Keratinocyte (primary cell): ENCODE data around the gene FHOD1. TPM values are rescaled to one million over a fixed set of nuclear protein-coding genes. Genes with fewer than 3 reads are reported as not detected.
A peak's percentile ranks its signal among the peaks of the same experiment; 100 is the strongest.

Source experiments
- DNase-seq: peaks from one replicate; pipeline ENCODE4 v3.0.0-alpha.2; 2011; ENCODE audit warnings: low read depth, missing footprints, low spot score
- FAIRE-seq: peaks from 2 replicates; lab custom pipeline; 2011; peaks lifted over from hg19 to GRCh38; lab: Jason Lieb, UNC
- H2AFZ ChIP-seq: 2 replicates; pipeline ENCODE4 v1.6.0; 2012; ENCODE audit warnings: low read length, control low read depth, inconsistent platforms; ENCODE audit not compliant: control insufficient read depth
- H3K27ac ChIP-seq: 2 replicates; pipeline ENCODE4 v1.5.1; 2011; ENCODE audit warnings: low read length; ENCODE audit not compliant: control insufficient read depth, insufficient read depth
- H3K27me3 ChIP-seq: 3 replicates; pipeline ENCODE4 v1.6.0; 2011; ENCODE audit warnings: low read length; ENCODE audit not compliant: control insufficient read depth, insufficient read depth; ENCODE audit errors: extremely low read depth
- H3K36me3 ChIP-seq, 2 experiments: 2 replicates in 1 of 2; 3 replicates in 1 of 2; pipeline ENCODE4 v1.5.1; 2011; ENCODE audit warnings: low read length in 2 of 2, mild to moderate bottlenecking in 1 of 2; ENCODE audit not compliant: control insufficient read depth in 2 of 2, insufficient read depth in 2 of 2; ENCODE audit errors: extremely low read depth in 1 of 2
- H3K4me1 ChIP-seq: 3 replicates; pipeline ENCODE4 v1.5.1; 2011; ENCODE audit warnings: low read length; ENCODE audit not compliant: control insufficient read depth, insufficient read depth; ENCODE audit errors: extremely low read depth
- H3K4me2 ChIP-seq: 3 replicates; pipeline ENCODE4 v1.6.0; 2011; ENCODE audit warnings: low read depth, low read length; ENCODE audit not compliant: control insufficient read depth, insufficient read depth; ENCODE audit errors: extremely low read depth
- H3K4me3 ChIP-seq, 3 experiments: fragments of 200-600 bp in 1 of 3; sonication (generic) in 1 of 3; 2 replicates in 2 of 3; 3 replicates in 1 of 3; pipeline ENCODE4 v1.5.1; 2011 to 2016; ENCODE audit warnings: low read length in 3 of 3, mild to moderate bottlenecking in 3 of 3, control low read depth in 2 of 3, inconsistent platforms in 1 of 3, low read depth in 1 of 3, mixed read lengths in 1 of 3, mixed run types in 1 of 3, moderate library complexity in 1 of 3; ENCODE audit not compliant: control insufficient read depth in 2 of 3, insufficient read depth in 2 of 3; ENCODE audit errors: extremely low read depth in 1 of 3
- H3K79me2 ChIP-seq: 2 replicates; pipeline ENCODE4 v1.6.0; 2012; ENCODE audit warnings: low read length; ENCODE audit not compliant: control insufficient read depth, insufficient read depth
- H3K9ac ChIP-seq: 3 replicates; pipeline ENCODE4 v1.6.0; 2011; ENCODE audit warnings: low read length; ENCODE audit not compliant: control insufficient read depth, insufficient read depth; ENCODE audit errors: extremely low read depth
- H3K9me1 ChIP-seq: 3 replicates; pipeline ENCODE4 v1.6.0; 2011; ENCODE audit warnings: low read length; ENCODE audit not compliant: control insufficient read depth, insufficient read depth; ENCODE audit errors: extremely low read depth
- H3K9me3 ChIP-seq: 2 replicates; pipeline ENCODE4 v1.5.1; 2012; ENCODE audit warnings: low read depth, low read length; ENCODE audit not compliant: control insufficient read depth
- H4K20me1 ChIP-seq: 3 replicates; pipeline ENCODE4 v1.6.0; 2011; ENCODE audit warnings: low read length; ENCODE audit not compliant: control insufficient read depth, insufficient read depth; ENCODE audit errors: extremely low read depth
- EZH2 ChIP-seq: IDR thresholded peaks from one replicate; pipeline ENCODE4 v1.6.1; 2012; ENCODE audit warnings: inconsistent platforms, mild to moderate bottlenecking, low read length, moderate library complexity
- dilution Hi-C: fragments of 300-500 bp; cut with MboI; formaldehyde crosslinking; loops from one replicate; pipeline ENCODE4 v1.7.0; 2020; ENCODE audit warnings: low sequenced_read_pairs; ENCODE audit not compliant: extremely low pct_ligation_motif_present
- polyA plus RNA-seq, 5 experiments: library from polyadenylated mRNA; depleted of rRNA in 3 of 5; stranded (reverse) in 3 of 5; stranded (forward) in 1 of 5; unstranded in 1 of 5; fragments of >200 nt; gene quantifications; 1 replicate in 1 of 5; 2 replicates in 3 of 5; 3 replicates in 1 of 5; pipeline versions ENCODE4 v1.2.1 to v1.2.3, GENCODE V29; 2011 to 2012; ENCODE audit warnings: missing spikeins in 2 of 5, low read depth in 1 of 5, low replicate concordance in 1 of 5
- TF ChIP-seq, protein P1 (sequence below), 3 experiments: IDR thresholded peaks in 1 of 3; conservative IDR thresholded peaks in 1 of 3; optimal IDR thresholded peaks in 1 of 3; 2 replicates in 2 of 3; 3 replicates in 1 of 3; pipeline versions ENCODE3 to v1.5.1; 2011; ENCODE audit warnings: low read length in 3 of 3, mild to moderate bottlenecking in 3 of 3, moderate library complexity in 2 of 3, control low read depth in 1 of 3, inconsistent platforms in 1 of 3; ENCODE audit not compliant: insufficient read depth in 2 of 3; ENCODE audit errors: extremely low read depth in 1 of 3

Gene FHOD1
- polyA plus RNA-seq, 1 donor (not counting 4 experiments of a cell fraction or from before 2014, with no cell fraction given), result 29.4 TPM

DNA sequence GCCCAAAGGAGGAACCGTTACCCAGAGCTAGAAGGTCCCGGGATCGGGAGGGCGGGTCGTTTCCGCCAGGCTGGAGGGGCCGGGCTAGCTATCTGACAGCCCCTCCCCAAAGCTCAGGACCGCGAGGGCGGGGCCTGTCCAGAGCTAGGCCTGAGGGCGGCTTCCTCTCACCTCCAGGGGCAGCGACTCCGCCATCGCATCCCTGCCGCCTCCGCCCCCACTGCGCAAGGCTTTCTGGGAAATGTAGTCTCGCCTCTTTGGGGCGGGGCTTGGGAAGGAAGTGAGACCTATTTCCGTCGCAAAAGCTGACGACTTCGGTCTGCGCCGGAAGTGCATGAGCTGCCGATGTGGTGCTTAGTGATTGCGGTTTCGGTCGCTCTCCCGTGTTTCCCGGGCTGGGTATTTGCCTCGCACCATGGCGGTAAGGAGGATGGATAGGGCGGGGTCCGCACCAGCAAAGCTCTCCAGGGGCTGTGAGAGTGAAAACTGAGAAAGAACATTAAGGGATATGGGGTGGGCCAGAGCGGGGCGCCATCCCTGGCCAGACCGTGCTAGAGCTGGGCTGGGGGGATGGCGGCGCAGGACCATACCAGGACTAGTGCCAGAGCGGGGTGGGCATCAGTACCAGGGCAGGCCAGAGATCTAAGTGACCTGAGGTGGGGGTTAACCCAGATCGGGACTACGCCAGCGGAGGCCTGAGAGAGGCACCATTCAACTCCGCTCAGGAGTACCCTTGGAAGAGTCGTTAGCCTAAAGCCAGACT lies 20.3 kb downstream of the FHOD1 start, which contains the start of gene TMEM208:
TMEM208 (plus strand) TSS at position 327 of the 763 bp plus-strand sequence; CDS start at position 416, 89 bp downstream.
- Histone ChIP-seq H2AFZ (peak within 1 kb of the TSS; percentile 85), H3K9me3 (no peaks in the 10 kb centered on the region), H3K27ac (peak within 1 kb of the TSS; percentile 75), H3K27me3 (no peaks in the 10 kb centered on the region), H3K9me1 (no peaks in the 10 kb centered on the region), H4K20me1 (no peaks in the 10 kb centered on the region), H3K79me2 (peaks cover 19% of the 10 kb centered on the region), H3K36me3 (peaks cover 23 to 30% of the 10 kb centered on the region in 2 experiments), H3K4me3 (peak within 1 kb of the TSS; percentile 74 to 80 (median 80)), H3K4me1 (peaks cover 17% of the 10 kb centered on the region), H3K4me2 (peak within 1 kb of the TSS; percentile 84), H3K9ac (peak within 1 kb of the TSS; percentile 77)
- peak; percentile 89 for DNase-seq
- dilution Hi-C loops, result no loop called here
- TF ChIP-seq, protein P1, sequence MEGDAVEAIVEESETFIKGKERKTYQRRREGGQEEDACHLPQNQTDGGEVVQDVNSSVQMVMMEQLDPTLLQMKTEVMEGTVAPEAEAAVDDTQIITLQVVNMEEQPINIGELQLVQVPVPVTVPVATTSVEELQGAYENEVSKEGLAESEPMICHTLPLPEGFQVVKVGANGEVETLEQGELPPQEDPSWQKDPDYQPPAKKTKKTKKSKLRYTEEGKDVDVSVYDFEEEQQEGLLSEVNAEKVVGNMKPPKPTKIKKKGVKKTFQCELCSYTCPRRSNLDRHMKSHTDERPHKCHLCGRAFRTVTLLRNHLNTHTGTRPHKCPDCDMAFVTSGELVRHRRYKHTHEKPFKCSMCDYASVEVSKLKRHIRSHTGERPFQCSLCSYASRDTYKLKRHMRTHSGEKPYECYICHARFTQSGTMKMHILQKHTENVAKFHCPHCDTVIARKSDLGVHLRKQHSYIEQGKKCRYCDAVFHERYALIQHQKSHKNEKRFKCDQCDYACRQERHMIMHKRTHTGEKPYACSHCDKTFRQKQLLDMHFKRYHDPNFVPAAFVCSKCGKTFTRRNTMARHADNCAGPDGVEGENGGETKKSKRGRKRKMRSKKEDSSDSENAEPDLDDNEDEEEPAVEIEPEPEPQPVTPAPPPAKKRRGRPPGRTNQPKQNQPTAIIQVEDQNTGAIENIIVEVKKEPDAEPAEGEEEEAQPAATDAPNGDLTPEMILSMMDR (optimal IDR thresholded peaks at IDR 0.05 in 1 of 3, IDR thresholded peaks at IDR 0.05 in 1 of 3, conservative IDR thresholded peaks at IDR 0.05 in 1 of 3; ENCODE audit: extremely low read depth in 1 of 3, insufficient read depth in 2 of 3, low read length in 3 of 3), result peak in 1 of 3 experiments; percentile 29
- TF ChIP-seq EZH2, result no peak
- FAIRE-seq, result peak; percentile 76

DNA sequence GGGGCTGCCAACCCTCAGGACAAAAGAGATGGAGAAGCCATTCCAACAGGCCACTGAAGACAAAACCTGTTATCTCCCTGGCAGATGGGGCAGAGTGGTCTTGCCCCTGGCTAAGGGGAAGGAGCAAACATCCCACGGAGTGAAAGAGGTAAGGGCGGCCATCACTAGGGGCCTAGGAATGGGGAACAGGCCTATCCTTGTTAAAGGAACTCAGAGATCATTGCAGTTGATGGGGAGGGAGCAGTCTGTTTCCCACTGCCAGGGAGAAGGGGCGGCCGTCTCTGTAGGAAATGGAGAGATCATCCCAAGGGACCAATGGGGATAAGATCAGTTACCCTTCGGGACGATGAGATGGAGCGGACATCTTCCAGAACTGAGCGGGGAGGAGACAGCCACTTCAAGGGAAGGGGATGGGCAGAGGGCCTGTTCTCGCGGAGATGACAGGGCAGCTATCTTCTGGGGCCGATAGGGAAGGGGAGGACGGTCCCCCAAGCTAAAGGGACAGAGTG lies 20.9 kb downstream of the FHOD1 start:
- no peak for DNase-seq
- Histone ChIP-seq H3K9me1 (no peaks in the 10 kb centered on the region), H4K20me1 (no peaks in the 10 kb centered on the region), H3K79me2 (peaks cover 19% of the 10 kb centered on the region), H3K4me3 (peak overlapping the region; percentile 74 to 80 (median 80)), H3K9me3 (no peaks in the 10 kb centered on the region), H3K4me1 (peaks cover 17% of the 10 kb centered on the region), H3K4me2 (peak overlapping the region; percentile 82), H2AFZ (peak overlapping the region; percentile 85), H3K27ac (peak overlapping the region; percentile 31), H3K9ac (peak overlapping the region; percentile 71), H3K36me3 (peaks cover 16 to 26% of the 10 kb centered on the region in 2 experiments), H3K27me3 (no peaks in the 10 kb centered on the region)
- no peak for FAIRE-seq
- dilution Hi-C loops, result no loop called here
- TF ChIP-seq, protein P1 (optimal IDR thresholded peaks at IDR 0.05 in 1 of 3, IDR thresholded peaks at IDR 0.05 in 1 of 3, conservative IDR thresholded peaks at IDR 0.05 in 1 of 3; ENCODE audit: extremely low read depth in 1 of 3, insufficient read depth in 2 of 3, low read length in 3 of 3), result no peak
- TF ChIP-seq EZH2, result no peak
